Measurements from ENCODE around the gene MBD3L2.
"Not testable (repeated sequence)": the region's sequence is repeated elsewhere in the genome, so short reads cannot be mapped to it uniquely, and the experiment has no call there.

Gene MBD3L2

DNA sequence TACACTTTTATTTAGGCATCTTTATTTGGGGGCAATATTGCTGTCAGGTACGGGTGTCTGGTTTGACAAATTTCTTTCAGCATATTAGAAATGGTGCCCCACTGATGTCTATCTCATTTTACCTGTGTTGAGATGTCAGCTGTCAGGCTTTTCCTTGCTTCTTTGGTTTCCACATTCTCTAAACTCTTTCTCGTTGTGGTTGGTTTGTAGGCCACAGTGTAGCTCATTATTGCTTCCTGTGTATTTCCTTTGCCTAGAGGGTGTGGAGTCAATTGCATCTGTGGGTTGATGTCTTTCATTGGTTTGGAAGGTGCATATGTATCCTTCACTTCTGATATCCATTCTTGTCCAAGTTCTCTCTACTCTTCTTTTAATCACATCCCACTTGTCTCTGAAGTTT is 10.9 kb downstream of the MBD3L2 start:
- not testable (repeated sequence) for DNase-seq (ENCODE audit: low read depth in 2 of 2)

DNA sequence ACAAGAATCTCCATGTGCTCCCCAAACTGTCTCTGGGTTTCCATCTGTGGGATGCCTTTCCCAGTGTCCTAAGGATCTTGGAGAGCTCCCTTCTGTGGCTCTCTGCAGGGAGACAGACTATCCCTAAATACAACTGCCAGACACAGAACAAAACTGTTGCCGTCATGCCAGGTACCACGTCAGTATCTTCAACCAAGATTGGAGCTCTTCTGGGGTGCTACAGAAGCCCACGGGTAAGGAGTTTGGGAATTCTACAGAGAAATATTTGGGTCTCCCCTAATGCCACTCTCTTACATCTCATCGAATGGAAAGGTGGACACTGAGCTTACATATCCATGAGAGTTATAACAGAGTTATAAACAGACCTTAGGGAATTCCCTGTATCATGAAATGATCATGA is 14.2 kb downstream of the MBD3L2 start:
- DNase-seq (ENCODE audit: low read depth in 2 of 2): no peak

DNA sequence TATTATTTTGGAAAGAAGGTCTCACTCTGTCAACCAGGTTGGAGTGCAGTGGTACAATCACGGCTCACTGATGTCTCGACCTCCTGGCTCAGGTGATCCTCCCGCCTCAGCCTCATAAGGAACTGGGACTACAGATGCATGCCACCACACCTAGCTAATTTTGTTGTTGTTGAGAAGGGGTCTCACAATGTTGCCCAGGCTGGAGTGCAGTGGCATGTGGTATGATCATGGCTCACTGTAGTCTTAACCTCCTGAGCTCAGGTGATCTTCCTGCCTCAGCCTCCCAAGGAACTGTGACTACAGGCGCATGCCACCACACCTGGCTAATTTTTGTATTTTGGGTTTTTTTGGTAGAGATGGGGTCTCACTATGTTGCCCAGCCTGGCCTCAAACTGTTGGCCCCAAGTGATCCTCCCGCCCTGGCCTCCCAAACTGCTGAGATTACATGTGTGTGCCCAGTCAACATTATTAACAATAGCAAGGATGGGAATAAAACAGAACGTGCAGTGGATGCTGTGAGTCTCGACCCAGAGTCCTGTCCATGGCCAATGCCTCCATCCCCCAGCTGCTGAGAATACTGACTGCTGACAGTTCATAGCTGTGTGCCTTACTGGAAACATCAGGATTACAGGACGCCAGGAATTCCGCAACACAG is 14.8 kb downstream of the MBD3L2 start:
- no peak for DNase-seq (ENCODE audit: low read depth in 2 of 2)

DNA sequence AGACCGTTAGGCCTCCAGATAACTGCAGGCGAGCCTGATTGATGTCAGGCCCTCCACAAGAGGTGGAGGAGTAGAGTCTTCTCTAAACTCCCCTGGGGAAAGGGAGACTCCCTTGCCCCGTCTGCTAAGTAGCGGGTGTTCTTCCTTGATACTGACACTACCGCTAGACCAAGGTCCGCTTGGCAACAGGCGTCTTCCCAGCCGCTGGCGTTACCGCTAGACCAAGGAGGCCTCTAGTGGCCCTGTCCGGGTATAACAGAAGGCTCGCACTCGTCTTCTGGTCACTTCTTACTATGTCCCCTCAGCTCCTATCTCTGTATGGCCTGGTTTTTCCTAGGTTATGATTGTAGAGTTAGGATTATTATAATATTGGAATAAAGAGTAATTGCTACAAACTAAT is 18.0 kb downstream of the MBD3L2 start:
- not testable (repeated sequence) for DNase-seq (ENCODE audit: low read depth in 2 of 2)

DNA sequence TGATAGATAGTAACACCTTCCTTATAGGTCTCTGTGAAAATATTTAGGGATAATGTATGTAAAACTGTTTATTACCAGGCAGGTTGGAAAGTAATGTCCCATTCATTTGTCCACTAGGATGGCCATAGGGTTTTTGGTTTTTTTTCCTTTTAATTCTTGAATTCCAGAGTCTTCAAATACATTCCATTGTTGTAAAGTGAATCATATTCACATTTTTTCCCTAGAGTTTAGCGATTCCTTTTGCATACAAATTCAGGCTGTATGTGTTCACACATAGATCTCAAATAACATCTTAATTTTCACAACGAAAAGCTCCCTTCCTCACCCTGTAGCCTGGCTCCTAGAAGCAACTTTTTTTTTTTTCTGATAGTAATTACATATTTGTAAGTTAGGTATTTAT is 18.6 kb downstream of the MBD3L2 start:
- DNase-seq (ENCODE audit: low read depth in 2 of 2): no peak

GRCh38 chr19:7068599-7068998 is 19.5 kb downstream of the MBD3L2 start:
- no peak for DNase-seq (ENCODE audit: low read depth in 2 of 2)

GRCh38 chr19:7069042-7069903 is 20.2 kb downstream of the MBD3L2 start, which contains the start of gene ZNF557:
Gene ZNF557, plus strand, starts transcription at chr19:7069703. Its CDS starts 5,372 bp downstream, at chr19:7075075.
- peak; percentile 98 to 99 for DNase-seq (ENCODE audit: low read depth in 2 of 2)

DNA sequence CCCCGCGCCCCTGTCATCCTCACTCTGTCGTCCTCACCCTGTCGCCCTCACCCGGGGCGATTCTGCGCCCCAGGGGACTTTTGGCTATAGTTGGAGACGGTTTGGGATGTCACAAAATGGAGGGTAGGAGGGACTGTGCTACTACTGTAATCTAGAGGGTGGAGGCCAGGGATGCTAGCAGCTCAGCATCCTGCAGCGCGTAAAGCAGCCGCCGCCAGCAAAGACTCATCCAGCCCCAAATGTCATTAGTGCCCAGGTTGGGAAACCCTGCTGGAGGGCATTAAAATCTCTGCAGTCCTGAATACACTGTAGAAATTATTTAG is 20.7 kb downstream of the MBD3L2 start:
- DNase-seq (ENCODE audit: low read depth in 2 of 2): no peak

DNA sequence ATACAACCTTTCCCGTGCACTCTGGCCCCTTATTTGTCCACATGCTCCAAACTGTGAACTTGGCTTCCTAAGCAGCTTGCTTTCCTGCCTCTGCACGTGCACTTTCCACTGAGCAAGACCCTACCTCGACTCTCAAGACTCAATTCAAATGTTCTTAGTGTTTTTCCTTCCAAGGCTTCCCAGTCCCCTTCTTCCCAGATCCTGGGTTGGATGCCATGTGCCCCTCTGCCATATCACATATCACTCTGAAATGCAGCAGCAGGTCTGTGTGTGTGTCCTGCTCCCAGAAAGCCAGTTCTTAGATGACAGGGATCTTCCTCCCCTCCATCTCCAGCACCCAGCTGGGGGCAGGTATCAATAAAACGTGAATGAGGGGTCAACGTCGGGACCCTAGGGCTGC is 23.4 kb downstream of the MBD3L2 start:
- DNase-seq (ENCODE audit: low read depth in 2 of 2): no peak

DNA sequence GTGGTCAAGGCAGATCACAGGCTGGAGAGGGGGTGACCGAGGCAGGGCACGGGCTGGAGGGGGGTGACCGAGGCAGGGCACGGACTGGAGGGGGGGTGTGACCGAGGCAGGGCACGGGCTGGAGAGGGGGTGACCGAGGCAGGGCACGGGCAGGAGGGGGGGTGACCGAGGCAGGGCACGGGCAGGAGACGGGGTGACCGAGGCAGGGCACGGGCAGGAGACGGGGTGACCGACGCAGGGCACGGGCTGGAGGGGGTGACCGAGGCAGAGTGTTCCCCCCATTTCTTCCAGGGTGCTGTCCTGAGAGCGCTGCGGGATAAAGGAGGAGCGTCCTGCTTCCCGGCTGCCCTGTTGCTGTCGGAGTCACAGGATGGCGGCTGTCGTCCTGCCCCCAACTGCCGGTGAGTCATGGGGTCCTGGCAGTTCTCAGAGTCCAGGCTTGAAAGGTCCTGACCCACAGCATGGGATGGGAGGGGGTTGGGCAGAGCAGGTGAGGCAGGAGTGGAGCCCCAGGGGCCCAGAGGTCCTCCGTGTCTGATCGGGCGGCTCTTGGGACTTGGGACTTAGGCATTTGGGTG is 25.7 kb downstream of the MBD3L2 start:
- DNase-seq (ENCODE audit: low read depth in 2 of 2): no peak

DNA sequence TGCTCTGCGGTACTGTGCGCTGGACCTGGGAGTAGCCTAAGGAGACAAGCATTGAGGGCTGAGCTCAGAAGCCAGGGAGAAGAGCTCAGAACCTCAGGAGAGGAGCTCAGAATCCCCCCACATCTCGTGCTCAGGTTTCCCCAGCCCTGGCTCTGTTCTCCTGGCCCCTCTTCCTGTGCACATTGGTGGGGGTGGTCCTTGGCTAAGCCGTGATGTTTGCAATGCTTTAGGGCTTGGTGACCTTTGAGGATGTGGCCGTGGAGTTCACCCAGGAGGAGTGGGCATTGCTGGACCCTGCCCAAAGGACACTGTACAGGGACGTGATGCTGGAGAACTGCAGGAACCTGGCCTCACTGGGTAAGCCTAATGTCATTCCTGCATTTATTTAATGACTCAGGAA is 27.0 kb downstream of the MBD3L2 start:
- DNase-seq (ENCODE audit: low read depth in 2 of 2): no peak

DNA sequence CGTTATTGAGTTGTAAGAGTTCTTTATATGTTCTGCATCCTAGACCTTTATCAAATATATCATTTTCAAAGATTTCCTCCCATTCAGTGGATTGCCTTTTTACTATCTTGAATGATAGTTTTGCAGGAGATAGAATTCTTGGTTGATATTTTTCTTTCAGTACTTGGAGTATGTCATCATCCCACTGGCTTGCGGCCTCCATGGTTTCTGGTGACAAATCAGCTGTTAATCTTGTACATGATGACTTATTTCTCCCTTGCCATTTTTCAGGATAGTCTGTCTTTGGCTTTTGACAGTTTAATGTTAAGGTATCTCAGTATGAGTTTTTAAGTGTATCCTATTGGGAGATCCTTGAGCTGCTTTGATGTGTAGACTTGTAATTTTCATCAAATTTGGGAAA is 28.9 kb downstream of the MBD3L2 start:
- DNase-seq (ENCODE audit: low read depth in 2 of 2): no peak

GRCh38 chr19:7083076-7083956 is 34.2 kb downstream of the MBD3L2 start:
- no peak for DNase-seq (ENCODE audit: low read depth in 2 of 2)

GRCh38 chr19:7088999-7089398 is 39.9 kb downstream of the MBD3L2 start:
- DNase-seq (ENCODE audit: low read depth in 2 of 2): no peak

GRCh38 chr19:7098096-7098495 is 49.0 kb downstream of the MBD3L2 start:
- DNase-seq (ENCODE audit: low read depth in 2 of 2): no peak

DNA sequence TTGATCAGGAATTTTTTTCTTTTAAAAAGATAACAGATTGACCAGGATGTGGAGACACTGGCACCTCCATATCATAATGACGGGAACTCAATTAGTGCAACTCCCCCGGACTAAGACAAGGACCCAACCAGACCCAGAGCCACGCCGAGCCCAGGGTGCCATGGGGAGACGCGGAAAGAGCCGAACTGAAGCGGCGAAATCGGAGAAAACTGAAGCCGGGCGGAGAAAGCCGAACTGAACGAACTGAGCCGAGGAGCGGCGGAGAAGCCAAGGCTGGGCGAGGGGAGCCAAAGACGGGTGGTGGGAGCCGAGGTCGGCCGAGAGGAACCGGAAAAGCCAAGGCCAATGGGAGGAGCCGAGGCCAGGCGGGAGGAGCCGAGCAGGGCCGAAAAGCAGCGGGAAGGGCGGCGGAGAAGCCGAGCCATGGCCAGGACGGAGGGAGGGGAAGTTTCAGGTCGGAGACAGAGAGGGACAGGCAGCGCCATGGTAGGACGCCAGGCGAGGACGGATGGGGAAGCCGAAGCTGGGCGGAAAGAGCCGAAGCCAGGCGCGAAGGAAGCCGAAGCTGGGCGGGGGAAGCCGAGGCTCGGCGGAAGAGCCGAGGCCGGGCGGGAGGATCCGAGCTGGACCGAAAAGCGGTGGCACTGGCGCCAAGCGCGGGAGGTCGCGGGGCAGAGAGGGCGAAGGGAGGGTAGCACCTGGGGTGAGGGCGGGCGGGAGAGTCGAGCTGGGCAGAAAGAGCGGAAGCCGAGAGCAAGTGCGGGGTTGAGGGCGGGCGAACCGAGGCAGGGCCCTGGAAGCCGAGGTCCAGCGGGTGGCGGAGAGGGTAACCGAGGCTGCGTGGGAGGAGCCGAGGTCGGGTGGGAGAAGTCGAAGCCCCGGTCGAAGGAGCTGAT is 49.8 kb downstream of the MBD3L2 start:
- DNase-seq (ENCODE audit: low read depth in 2 of 2): peak; percentile 72 to 75

DNA sequence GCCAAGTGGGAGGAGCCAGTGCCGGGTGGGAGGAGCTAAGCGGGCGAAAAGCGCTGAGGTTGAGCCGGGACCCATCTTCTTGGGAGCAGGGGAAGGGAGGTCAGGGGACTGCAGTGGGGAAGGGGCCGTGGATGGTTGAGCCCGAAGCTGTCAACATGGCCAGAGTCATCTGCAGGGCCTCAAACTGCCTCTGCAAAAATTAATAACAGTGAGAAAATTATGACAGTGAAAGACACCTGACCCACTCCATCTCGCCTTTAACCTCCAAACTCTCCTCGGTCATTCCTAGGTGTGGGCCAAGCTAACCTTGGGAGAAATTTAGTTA is 50.4 kb downstream of the MBD3L2 start:
- no peak for DNase-seq (ENCODE audit: low read depth in 2 of 2)
